HFF-Myc (cell line): ENCODE data around the gene FCRLA.
"Not testable (repeated sequence)": the region's sequence is repeated elsewhere in the genome, so short reads cannot be mapped to it uniquely, and the experiment has no call there.

ENCODE experiments used
- DNase-seq: peaks from one replicate; pipeline ENCODE4 v3.0.0-alpha.2; 2011; ENCODE audit warnings: low read depth; ENCODE audit errors: extremely low read depth
- H3K4me3 ChIP-seq: replicated peaks from 2 replicates; pipeline ENCODE4 v1.5.1; 2011; ENCODE audit warnings: low read depth, mild to moderate bottlenecking, control low read depth, low read length
- TF ChIP-seq, protein P1 (sequence below): IDR thresholded peaks from 2 replicates; pipeline ENCODE4 v1.5.1; 2012; ENCODE audit warnings: mild to moderate bottlenecking, low read depth, low read length, control low read depth; ENCODE audit errors: missing control alignments

Gene FCRLA

DNA sequence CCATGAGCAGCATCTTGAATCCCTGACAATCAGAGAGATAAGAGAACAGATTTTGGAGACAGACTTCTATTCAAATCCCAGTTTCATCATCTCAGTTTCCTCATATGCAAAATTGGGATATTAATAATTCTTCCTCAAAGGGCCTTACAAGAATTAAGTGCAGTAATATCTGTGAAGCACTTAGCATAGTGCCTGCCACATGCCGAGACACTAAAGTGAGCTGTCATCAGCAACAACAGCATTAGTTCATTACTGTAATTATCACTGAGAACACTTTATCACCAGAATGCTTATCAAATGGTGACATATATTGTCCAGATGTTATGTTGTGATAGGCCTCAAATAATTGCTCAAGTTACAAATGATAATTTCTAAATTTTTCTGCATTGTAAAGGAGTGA, 13.4 kb downstream of the FCRLA start:
- H3K4me3 ChIP-seq: no peak overlapping the region
- TF ChIP-seq, protein P1, sequence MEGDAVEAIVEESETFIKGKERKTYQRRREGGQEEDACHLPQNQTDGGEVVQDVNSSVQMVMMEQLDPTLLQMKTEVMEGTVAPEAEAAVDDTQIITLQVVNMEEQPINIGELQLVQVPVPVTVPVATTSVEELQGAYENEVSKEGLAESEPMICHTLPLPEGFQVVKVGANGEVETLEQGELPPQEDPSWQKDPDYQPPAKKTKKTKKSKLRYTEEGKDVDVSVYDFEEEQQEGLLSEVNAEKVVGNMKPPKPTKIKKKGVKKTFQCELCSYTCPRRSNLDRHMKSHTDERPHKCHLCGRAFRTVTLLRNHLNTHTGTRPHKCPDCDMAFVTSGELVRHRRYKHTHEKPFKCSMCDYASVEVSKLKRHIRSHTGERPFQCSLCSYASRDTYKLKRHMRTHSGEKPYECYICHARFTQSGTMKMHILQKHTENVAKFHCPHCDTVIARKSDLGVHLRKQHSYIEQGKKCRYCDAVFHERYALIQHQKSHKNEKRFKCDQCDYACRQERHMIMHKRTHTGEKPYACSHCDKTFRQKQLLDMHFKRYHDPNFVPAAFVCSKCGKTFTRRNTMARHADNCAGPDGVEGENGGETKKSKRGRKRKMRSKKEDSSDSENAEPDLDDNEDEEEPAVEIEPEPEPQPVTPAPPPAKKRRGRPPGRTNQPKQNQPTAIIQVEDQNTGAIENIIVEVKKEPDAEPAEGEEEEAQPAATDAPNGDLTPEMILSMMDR: no peak
- no peak for DNase-seq

GRCh38 chr1:161720956-161721737, 14.1 kb downstream of the FCRLA start, which contains the start of gene FCRLB:
FCRLB (plus strand) TSS chr1:161721544; CDS start chr1:161722673, 1,129 bp downstream.
- TF ChIP-seq, protein P1: no peak
- no peak within 1 kb of the TSS for H3K4me3 ChIP-seq
- DNase-seq: no peak

GRCh38 chr1:161721738-161722343, 14.8 kb downstream of the FCRLA start:
- no peak overlapping the region for H3K4me3 ChIP-seq
- peak; percentile 74 for DNase-seq
- TF ChIP-seq, protein P1: no peak

DNA sequence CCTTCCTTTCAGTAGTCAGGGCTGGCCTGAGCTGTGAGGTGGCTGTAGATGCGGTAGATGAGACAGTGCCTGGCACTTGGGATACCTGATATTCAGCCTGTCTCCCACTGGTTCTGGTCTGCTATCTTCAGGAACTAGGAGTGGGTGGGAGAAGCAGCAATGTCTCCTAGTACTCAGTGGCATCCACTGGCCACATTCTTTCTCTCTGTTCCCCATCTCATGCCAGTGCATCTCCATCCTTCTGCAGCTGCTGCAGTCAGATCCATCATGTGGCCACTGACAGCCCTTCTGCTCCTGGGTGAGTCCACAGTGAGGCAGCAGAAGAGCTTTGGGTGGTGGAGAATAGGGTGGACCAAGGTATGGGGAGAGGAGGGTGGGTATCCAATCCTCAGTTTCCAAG, 15.4 kb downstream of the FCRLA start:
- DNase-seq: no peak
- H3K4me3 ChIP-seq: no peak overlapping the region
- TF ChIP-seq, protein P1: no peak

DNA sequence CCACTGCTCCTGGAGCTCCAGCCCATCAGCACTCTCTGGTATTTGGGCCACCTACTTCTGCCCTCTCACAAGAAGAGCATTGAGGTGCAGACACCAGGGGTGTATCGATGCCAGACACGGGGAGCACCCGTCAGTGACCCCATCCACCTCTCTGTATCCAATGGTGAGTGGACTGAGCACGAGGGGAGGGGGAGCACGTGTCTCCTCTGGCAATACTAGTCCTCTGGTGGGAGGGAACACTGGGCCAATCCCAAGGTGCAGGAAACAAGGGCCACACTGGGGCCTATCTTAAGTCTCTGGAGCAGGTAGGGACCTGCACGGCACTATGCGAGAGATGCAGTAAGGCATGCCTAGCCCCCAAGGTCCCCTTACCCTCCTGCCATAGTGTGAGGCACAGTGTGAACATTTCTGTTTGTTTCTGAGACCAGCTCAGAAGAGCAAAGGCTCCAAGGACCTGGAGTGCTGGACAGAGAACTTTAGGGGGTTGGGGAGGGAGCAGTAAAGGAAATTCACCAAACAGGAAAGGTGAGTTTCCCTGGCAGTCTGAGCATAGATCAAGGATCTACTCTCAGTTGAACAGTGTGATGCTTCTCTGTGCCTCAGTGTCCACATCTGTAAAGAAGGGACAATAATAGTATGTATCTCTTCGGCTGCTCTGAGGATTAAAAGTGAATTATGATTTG, 16.6 kb downstream of the FCRLA start:
- DNase-seq: no peak
- TF ChIP-seq, protein P1: no peak
- no peak overlapping the region for H3K4me3 ChIP-seq

- not testable (repeated sequence) for DNase-seq
Measured at GRCh38 chr1:161725258-161725907, 18.4 kb downstream of the FCRLA start.

More at GRCh38 chr1:161725258-161725907, 18.4 kb downstream of the FCRLA start:
- H3K4me3 ChIP-seq: peak overlapping the region; percentile 76
